HG02798 (cell line): Measurements from ENCODE around the gene SMYD3.
"Not testable (repeated sequence)": the region's sequence is repeated elsewhere in the genome, so short reads cannot be mapped to it uniquely, and the experiment has no call there.

ENCODE experiments used
- ATAC-seq: cut with Tn5 transposase; IDR thresholded peaks from one replicate; pipeline ENCODE4 v1.9.1; 2021; ENCODE audit warnings: mild to moderate bottlenecking; ENCODE audit not compliant: unreplicated experiment, poor library complexity

Gene SMYD3

GRCh38 chr1:245774931-245775330 lies 732.1 kb downstream of the SMYD3 start:
- not testable (repeated sequence) for ATAC-seq

DNA sequence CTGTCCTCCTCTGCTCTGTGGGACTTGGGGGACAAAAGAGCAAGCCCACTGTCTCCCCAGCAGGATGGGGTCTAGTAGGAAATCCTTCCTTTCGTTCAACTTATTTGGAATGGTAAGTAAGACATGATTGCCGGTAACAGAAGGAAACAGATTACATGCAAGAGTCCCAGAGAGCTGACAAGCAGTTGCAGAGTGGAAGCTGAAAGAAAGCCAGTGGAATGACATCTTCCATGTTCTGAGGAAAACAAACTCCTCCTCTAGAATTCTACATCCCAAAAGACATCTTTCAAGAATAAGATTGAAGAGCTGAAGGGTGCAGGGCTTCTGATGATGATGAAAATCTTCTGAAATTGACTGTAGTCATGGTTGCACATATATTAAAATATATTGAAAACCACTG lies 732.9 kb downstream of the SMYD3 start:
- no peak for ATAC-seq

GRCh38 chr1:245773344-245773743 lies 733.7 kb downstream of the SMYD3 start:
- no peak for ATAC-seq

- ATAC-seq: no peak
Observed at GRCh38 chr1:245772739-245773138, 734.3 kb downstream of the SMYD3 start.

DNA sequence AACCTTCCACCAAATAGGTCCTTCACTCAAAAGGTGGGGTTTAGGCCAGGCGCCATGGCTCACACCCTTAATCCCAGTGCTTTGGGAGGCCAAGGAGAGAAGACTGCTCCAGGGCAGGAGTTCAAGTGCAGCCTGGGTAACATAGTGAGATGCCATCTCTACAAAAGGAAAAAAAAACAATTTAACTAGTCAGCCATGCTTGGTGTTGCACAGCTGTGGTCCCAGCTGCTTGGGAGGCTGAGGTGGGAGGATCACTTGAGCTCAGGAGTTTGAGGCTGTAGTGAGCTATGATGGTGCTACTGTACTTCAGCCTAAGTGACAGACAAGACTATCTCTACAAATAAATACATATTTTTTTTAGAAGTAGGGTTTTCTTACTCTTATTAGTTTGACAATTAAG lies 734.8 kb downstream of the SMYD3 start:
- ATAC-seq: no peak

DNA sequence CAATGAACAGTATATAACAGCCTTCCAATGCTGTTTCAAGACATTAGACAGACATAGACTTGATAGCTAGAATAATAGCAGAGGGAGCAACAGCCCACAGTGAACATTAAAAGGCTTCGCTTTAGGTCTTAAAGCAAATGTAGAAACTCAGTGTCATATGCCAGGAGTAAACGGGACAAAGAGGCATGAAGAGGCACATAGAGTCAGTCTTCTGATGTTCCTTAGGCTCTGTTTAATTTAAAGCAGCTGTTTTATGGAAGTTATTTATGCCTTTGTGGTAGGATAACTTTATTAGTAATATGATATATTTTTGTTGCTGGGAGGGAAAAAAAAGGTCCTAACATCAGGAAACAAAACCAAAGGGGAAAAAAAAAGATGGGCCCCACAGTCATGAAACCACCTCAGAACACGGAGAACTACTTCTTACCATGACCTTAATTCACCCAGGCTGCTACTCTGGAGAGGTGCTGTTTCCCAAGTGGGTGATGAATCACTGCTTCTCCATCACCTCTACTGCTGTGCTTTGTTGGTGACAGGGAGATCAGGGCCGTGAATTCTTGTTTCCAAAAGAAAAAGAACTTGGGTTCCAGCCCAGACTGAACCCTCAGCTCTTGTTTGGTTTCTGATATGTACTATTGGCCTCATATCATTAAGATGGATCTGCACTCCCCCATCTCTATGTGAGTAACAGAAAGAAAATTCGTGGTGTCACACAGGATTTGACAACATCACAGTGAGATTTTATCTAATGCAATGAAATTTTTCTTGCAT lies 735.4 kb downstream of the SMYD3 start:
- no peak for ATAC-seq

GRCh38 chr1:245770156-245770555 lies 736.9 kb downstream of the SMYD3 start:
- no peak for ATAC-seq

DNA sequence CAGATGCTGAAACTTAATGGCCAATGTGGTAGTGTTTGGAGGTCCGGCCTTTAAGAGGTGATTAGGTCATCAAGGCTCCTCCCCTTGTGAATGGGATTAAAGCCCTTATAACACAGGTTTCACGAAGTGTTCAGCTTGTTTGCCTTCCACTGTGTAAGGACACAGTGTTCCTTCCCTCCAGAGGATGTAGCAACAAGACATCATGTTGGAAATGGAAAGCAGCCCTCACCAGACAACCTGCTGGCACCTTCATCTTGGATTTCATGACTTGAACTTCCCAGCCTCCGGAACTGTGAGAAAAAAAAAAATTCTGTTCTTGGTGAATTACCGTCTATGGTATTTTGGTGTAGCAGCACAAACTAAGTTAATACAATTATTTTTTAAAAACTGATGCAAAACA lies 738.5 kb downstream of the SMYD3 start:
- ATAC-seq: no peak

GRCh38 chr1:245765230-245766000 lies 741.7 kb downstream of the SMYD3 start:
- ATAC-seq: no peak

DNA sequence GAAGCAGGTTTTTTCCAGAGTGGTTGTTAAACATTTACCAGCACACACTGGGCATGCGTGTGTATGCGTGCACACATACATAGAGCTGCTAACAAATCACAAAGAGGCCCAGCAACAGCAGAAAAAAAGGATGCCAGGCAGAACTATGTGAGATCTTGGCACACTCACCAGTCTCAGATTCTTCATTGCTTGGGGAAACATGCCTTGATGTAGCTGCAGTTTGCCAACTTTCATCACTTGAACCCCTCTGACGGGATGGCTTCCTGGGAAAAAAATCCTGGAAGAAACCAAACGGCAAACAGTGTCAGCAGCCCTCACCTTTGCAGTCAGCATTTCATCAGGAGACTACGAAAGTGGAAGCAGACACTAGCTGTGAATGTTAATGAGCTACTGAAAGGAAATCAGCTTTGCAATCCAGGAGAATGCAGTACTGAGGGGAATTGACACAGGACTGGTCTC lies 743.2 kb downstream of the SMYD3 start:
- ATAC-seq: no peak

GRCh38 chr1:245762396-245762910 lies 744.6 kb downstream of the SMYD3 start:
- ATAC-seq: no peak

DNA sequence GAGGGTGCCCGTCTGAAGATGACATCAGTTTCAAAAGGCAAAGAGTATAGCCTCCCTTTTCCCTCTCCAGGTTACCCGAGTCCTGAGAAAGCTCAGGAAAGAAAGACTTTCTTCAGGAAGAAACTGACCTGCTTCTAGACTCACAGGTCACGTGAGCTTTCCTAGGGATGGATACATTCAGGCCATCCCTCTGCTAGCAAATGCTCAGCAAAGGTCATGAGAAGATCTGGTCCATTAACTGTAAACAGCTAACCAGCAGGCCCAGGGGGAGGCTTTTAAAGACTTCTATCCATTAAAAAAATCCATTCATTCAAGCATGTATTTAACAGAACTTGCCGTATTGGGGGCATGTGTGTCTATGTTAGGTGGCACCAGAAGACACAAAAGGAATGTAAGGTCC lies 746.8 kb downstream of the SMYD3 start:
- no peak for ATAC-seq

DNA sequence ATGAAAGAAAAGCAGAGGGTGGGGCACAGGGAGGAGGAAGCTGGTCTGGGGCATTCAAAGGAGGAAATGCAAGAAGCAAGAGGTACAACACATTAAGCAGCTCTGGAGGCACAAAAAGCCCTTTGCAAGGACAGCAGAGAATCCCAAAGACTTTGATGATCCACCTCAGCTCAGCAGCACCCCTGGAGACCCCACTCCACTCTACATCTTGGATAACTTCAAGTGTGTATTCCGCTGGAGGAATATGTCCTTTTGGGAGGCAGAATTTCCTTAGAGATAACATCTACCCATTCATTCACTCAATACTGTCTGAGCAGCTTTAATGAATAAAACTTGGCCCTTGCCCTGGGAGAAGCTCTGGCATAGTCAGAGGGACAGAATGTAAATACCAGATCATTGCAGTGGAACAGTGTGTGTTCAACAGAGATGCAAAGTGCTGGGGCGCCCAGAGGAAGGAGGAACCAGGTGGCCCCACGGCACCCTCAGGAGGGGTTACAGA lies 752.6 kb downstream of the SMYD3 start:
- ATAC-seq: no peak

DNA sequence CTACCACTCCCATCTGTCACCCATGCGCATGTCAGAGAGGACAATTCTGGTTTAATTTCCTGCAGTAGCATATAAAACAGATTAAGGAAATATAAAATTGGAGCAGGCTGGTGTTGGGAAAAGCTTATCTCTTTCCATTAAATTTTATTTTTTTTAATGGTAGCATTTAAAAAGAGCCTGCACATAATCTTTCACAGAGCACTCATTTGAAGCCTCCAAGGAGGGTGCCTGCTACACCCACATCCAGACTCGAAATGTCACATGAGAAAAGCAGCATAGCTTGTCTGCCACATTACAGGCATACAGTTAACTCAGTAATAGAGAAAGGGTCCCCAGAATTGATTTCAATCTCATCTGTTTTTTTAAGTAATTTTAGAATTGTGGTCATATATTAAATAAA lies 753.3 kb downstream of the SMYD3 start:
- no peak for ATAC-seq

GRCh38 chr1:245752561-245752960 lies 754.5 kb downstream of the SMYD3 start:
- ATAC-seq: no peak

DNA sequence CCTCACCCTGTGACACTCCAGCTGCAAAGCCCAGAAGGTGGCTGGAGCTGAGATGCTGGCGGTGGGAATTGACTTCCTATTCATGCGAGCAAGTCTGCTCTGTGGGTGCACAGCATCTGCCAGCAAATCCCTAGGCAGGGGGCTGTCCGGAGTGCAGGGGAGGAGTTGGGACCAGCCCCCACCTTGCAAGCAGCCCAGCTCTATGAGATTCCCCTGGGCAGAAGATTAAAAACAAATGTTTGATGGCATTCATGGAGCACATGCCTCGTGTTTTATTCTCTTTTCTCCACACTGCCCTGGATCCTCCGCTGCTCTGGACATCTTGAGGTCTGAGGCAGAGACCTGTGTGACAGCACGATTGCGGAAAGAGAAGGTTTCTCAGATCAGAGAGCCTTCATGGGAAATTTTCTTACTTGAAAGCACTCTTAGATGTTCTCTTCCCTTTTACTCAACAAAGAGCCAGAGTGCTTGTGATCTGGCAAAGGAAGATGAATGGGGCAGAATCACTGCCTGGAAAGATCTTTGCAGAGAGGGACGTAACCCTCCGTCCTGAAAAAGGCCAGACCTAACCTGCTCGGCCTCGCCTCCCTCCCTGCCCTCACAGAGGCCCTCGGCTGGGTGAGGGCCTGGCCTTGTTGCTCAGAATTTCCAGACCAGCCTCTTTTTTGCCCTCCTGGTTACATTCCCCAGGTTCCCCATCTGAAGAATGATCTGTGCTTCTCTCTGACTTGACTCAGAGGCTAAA lies 755.2 kb downstream of the SMYD3 start:
- ATAC-seq: no peak

GRCh38 chr1:245751116-245751515 lies 756.0 kb downstream of the SMYD3 start:
- ATAC-seq: no peak

DNA sequence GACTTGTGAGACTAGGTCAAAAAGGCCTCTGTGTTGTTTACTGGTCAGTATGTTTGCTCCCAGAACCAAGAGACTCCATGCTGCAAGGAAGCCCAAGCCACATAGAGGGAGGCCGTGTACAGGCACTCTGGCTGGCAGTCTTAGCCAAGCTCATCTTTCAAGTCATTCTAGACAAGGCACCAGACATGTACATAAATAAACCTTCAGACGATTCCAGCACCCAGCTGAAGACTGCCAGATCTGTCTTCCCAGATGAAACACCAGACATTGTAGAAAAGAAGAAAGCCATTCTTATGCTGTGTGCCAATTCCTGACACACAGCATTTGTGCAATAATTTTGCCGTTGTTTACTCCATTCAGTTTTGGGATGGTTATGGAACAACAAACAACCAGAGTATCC lies 756.8 kb downstream of the SMYD3 start:
- ATAC-seq: no peak

DNA sequence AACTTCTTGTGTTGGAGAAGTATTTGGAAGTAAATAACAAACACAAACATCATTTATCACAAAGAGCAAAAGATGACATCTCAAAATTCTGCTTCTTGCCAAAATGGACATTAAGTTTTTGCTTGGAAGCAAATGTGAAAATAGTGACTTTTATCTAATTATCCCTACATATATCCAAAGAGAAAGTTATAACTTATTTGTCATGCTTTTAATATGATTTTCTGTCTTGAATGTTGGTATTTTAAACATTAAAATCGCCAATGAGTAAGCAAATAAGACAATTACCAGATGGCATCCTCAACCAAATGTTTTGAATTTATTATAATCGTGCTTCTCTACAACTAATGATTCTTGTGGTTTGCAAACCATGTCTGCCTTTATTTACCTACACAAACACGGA lies 758.0 kb downstream of the SMYD3 start:
- no peak for ATAC-seq

DNA sequence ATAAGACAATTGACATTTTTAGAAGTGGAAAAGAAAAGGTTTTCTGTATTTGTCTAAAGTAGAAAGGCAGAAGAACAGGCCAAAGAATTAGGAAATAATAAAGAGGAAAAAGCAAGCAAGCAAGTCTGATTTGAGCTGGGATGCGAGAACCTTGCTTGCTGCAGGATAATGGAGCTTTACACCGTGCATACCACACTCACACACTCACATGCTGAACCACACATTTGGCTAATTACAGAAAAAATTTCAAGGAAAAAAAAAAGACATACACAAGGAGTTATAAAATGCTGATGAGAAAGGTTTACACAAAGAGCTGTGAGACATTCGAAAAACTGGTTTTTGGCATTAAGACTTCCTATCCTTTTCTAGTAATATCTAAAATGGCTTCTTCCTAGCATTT lies 758.4 kb downstream of the SMYD3 start:
- no peak for ATAC-seq

DNA sequence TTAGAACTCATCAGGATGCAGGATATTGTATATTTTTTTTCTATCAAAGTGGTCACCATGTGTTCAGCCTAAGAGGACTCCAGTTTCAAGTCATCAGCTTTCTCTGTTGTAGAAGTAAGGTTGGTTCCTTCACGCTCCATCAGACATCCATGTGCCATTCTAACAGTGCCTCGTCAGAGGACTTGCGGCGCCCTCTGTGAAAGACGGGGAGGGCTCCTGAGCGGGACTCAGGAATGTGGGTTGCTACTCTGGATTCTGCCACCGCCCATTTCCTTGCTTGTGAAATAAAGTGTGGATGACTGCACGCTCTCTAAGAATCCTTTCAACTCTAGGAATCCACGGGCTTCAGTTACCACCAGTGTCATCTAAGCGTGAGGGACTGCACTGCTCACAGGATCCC lies 758.8 kb downstream of the SMYD3 start:
- no peak for ATAC-seq
